HepG2 (cell line): ENCODE data around the gene TXNRD2. TPM values are rescaled to one million over a fixed set of nuclear protein-coding genes. Genes with fewer than 3 reads are reported as not detected.

Experiments
- ATAC-seq: fragments of 200-7000 bp; cut with Tn5 transposase; 3 replicates; pipeline ENCODE4 v1.9.1; 2020; ENCODE audit warnings: mild to moderate bottlenecking, moderate library complexity
- BruUV-seq: library from RNA; stranded (reverse); fragments of 400-500 nt; replicated peaks from 2 replicates; lab custom pipeline; 2021; lab: Mats Ljungman, UMichigan
- CTCF ChIA-PET: fragments of 300-600 bp; formaldehyde crosslinking; extraction: SDS; loops from one replicate; lab custom pipeline; 2021; ENCODE audit warnings: low total read pairs, inconsistent platforms, low intra/inter-chr PET ratio; lab: Yijun Ruan, JAX
- POLR2A ChIA-PET: fragments of 350-600 bp; sonication (Branson Sonifier 250); formaldehyde crosslinking; loops from one replicate; lab custom pipeline; 2020; ENCODE audit warnings: antibody characterized with exemption, inconsistent platforms; lab: Yijun Ruan, JAX
- DNase-seq: peaks from one replicate; pipeline ENCODE4 v3.0.0-alpha.2; 2015; ENCODE audit warnings: low spot score
- FAIRE-seq: peaks from 3 replicates; lab custom pipeline; 2011; peaks lifted over from hg19 to GRCh38; lab: Jason Lieb, UNC
- H2AFZ ChIP-seq: one replicate; pipeline ENCODE4 v1.6.1; 2011; ENCODE audit warnings: low read length, inconsistent platforms
- H3K27ac ChIP-seq: fragments of 300-600 bp; 3 replicates; pipeline ENCODE4 v1.8.0; 2011; ENCODE audit warnings: mixed run types, mild to moderate bottlenecking, mixed read lengths, low read length, inconsistent platforms; ENCODE audit not compliant: insufficient read depth; ENCODE audit errors: extremely low read length
- H3K27me3 ChIP-seq, 2 experiments: fragments of 200-600 bp in 1 of 2; 2 replicates in 1 of 2; 3 replicates in 1 of 2; pipeline versions ENCODE4 v1.6.0 to v1.8.0; 2011; ENCODE audit warnings: low read length in 2 of 2, mild to moderate bottlenecking in 2 of 2, moderate library complexity in 2 of 2, inconsistent platforms in 1 of 2; ENCODE audit not compliant: insufficient read depth in 2 of 2, control insufficient read depth in 1 of 2
- H3K36me3 ChIP-seq, 2 experiments: fragments of 200-600 bp in 1 of 2; replicated peaks in 1 of 2; 2 replicates in 1 of 2; 3 replicates in 1 of 2; pipeline versions ENCODE4 v1.5.1 to v1.8.0; 2011; ENCODE audit warnings: low read length in 2 of 2, inconsistent platforms in 1 of 2; ENCODE audit not compliant: insufficient read depth in 2 of 2, control insufficient read depth in 1 of 2
- H3K4me1 ChIP-seq: 2 replicates; pipeline ENCODE4 v1.5.1; 2012; ENCODE audit warnings: low read length, inconsistent platforms; ENCODE audit not compliant: insufficient read depth
- H3K4me2 ChIP-seq: 2 replicates; pipeline ENCODE4 v1.6.0; 2011; ENCODE audit warnings: low read depth, low read length, inconsistent platforms
- H3K4me3 ChIP-seq, 3 experiments: fragments of 200-600 bp in 1 of 3; sonication (generic), shearing (Covaris generic) in 1 of 3; replicated peaks in 1 of 3; 2 replicates each; pipeline ENCODE4 v1.5.1; 2011 to 2016; ENCODE audit warnings: low read length in 3 of 3, inconsistent platforms in 2 of 3, low read depth in 2 of 3, mild to moderate bottlenecking in 2 of 3, control low read depth in 1 of 3, mixed read lengths in 1 of 3; ENCODE audit not compliant: insufficient read depth in 1 of 3
- H3K79me2 ChIP-seq: one replicate; pipeline ENCODE4 v1.6.1; 2011; ENCODE audit warnings: low read length, inconsistent platforms; ENCODE audit not compliant: insufficient read depth
- H3K9ac ChIP-seq: 2 replicates; pipeline ENCODE4 v1.6.0; 2011; ENCODE audit warnings: mild to moderate bottlenecking, low read depth, low read length, inconsistent platforms; ENCODE audit not compliant: insufficient read depth
- H3K9me3 ChIP-seq: 2 replicates; pipeline ENCODE4 v1.5.1; 2012; ENCODE audit warnings: mild to moderate bottlenecking, low read length
- H4K20me1 ChIP-seq: 2 replicates; pipeline ENCODE4 v1.6.0; 2011; ENCODE audit warnings: inconsistent platforms, mild to moderate bottlenecking, low read length, moderate library complexity; ENCODE audit not compliant: insufficient read depth
- JDP2 ChIP-seq: sonication (generic); formaldehyde crosslinking; IDR thresholded peaks from 2 replicates; pipeline ENCODE4 v1.8.1; 2022; ENCODE audit warnings: missing genetic modification reagents, borderline replicate concordance
- JUN ChIP-seq: sonication (generic); formaldehyde crosslinking; IDR thresholded peaks from 2 replicates; pipeline ENCODE4 v1.4.0; 2020; ENCODE audit warnings: mild to moderate bottlenecking, missing genetic modification reagents
- KLF12 ChIP-seq: sonication (generic); formaldehyde crosslinking; IDR thresholded peaks from 2 replicates; pipeline ENCODE4 v1.4.0; 2020; ENCODE audit warnings: missing genetic modification reagents, borderline replicate concordance
- MYC ChIP-seq: sonication (generic); formaldehyde crosslinking; IDR thresholded peaks from 2 replicates; pipeline ENCODE4 v1.9.0; 2021; ENCODE audit warnings: missing genetic modification reagents, borderline replicate concordance
- MZF1 ChIP-seq: sonication (generic); formaldehyde crosslinking; IDR thresholded peaks from 2 replicates; pipeline ENCODE4 v1.8.1; 2023; ENCODE audit warnings: mild to moderate bottlenecking, missing genetic modification reagents, borderline replicate concordance
- NFKBIZ ChIP-seq: IDR thresholded peaks from 2 replicates; pipeline ENCODE4 v1.6.1; 2018; ENCODE audit warnings: missing genetic modification reagents, missing compliant biosample characterization
- NR2F6 ChIP-seq, 2 experiments: IDR thresholded peaks; 2 replicates each; pipeline ENCODE4 v1.6.1; 2016; ENCODE audit warnings: antibody characterized with exemption in 1 of 2, mild to moderate bottlenecking in 1 of 2
- RBFOX2 ChIP-seq: fragments of 200-400 bp; formaldehyde crosslinking; IDR thresholded peaks from 2 replicates; pipeline ENCODE4 v1.6.1; 2017; ENCODE audit warnings: low read depth, mild to moderate bottlenecking, low read length
- SCMH1 ChIP-seq: sonication (generic); formaldehyde crosslinking; IDR thresholded peaks from 2 replicates; pipeline ENCODE4 v1.9.0; 2021; ENCODE audit warnings: missing genetic modification reagents, mild to moderate bottlenecking, borderline replicate concordance
- SRSF9 ChIP-seq: fragments of 200-400 bp; formaldehyde crosslinking; IDR thresholded peaks from 2 replicates; pipeline ENCODE4 v1.6.1; 2018; ENCODE audit warnings: borderline replicate concordance, mild to moderate bottlenecking, low read depth, low read length; ENCODE audit not compliant: insufficient read depth, poor library complexity, severe bottlenecking
- TAF15 ChIP-seq: fragments of 200-400 bp; formaldehyde crosslinking; IDR thresholded peaks from one replicate; pipeline ENCODE4 v1.6.1; 2018; ENCODE audit warnings: mild to moderate bottlenecking, low read depth, low read length; ENCODE audit not compliant: poor library complexity, severe bottlenecking
- ZBTB38 ChIP-seq: sonication (generic); formaldehyde crosslinking; IDR thresholded peaks from 2 replicates; pipeline ENCODE4 v1.5.1; 2020; ENCODE audit warnings: mild to moderate bottlenecking, missing genetic modification reagents
- ZNF703 ChIP-seq: sonication (generic); formaldehyde crosslinking; IDR thresholded peaks from 2 replicates; pipeline ENCODE4 v1.5.1; 2020; ENCODE audit warnings: missing genetic modification reagents, mild to moderate bottlenecking, moderate library complexity, borderline replicate concordance
- WGBS: methylation state at CpG from one replicate; pipeline ENCODE4 v1.1.6; 2017; ENCODE audit warnings: low lambda C conversion rate; 5-methylcytosine and 5-hydroxymethylcytosine counted together
- in situ Hi-C: cut with HindIII; loops from 2 replicates; pipeline ENCODE4 v1.10.0; 2017; ENCODE audit warnings: low pct_unique_long_range_greater_than_20kb; ENCODE audit not compliant: extremely low pct_ligation_motif_present
- intact Hi-C: fragments of 100-400 bp; cut with micrococcal nuclease; formaldehyde crosslinking; loops from one replicate; pipeline ENCODE4 v1.10.0; 2022; ENCODE audit not compliant: unreplicated experiment
- polyA plus RNA-seq, 8 experiments: library from polyadenylated mRNA; depleted of rRNA in 3 of 8; stranded (reverse) in 7 of 8; unstranded in 1 of 8; fragments of >200 nt; fragmentation: Illumina TruSeq in 4 of 8; extraction: Trizol in 4 of 8; gene quantifications; 2 replicates each; pipeline versions ENCODE4 v1.2.1 to v1.2.3, GENCODE V29; 2011 to 2016; ENCODE audit warnings: low read depth in 4 of 8, missing spikeins in 1 of 8, mixed read lengths in 1 of 8; ENCODE audit not compliant: insufficient read depth in 1 of 8
- total RNA-seq, 5 experiments: library from RNA; depleted of rRNA; stranded (reverse); fragments of >200 nt; fragmentation: Illumina TruSeq; extraction: Trizol; gene quantifications; 2 replicates each; pipeline ENCODE4 v1.2.3, GENCODE V29; 2016; ENCODE audit warnings: low read depth in 1 of 5
- TF ChIP-seq, protein P1 (sequence below): sonication (generic); formaldehyde crosslinking; IDR thresholded peaks from 2 replicates; pipeline ENCODE4 v1.9.0; 2021; ENCODE audit warnings: missing genetic modification reagents, borderline replicate concordance
- TF ChIP-seq, protein P2 (sequence below): sonication (generic); formaldehyde crosslinking; IDR thresholded peaks from 2 replicates; pipeline ENCODE4 v1.5.0; 2020; ENCODE audit warnings: mild to moderate bottlenecking, missing genetic modification reagents, moderate library complexity
- TF ChIP-seq, protein P3 (sequence below): sonication (generic); formaldehyde crosslinking; IDR thresholded peaks from 2 replicates; pipeline ENCODE4 v1.4.0; 2020; ENCODE audit warnings: missing genetic modification reagents, mild to moderate bottlenecking, borderline replicate concordance
- TF ChIP-seq, protein P4 (sequence below): sonication (generic); formaldehyde crosslinking; IDR thresholded peaks from 2 replicates; pipeline ENCODE4 v1.4.0; 2020; ENCODE audit warnings: missing genetic modification reagents; ENCODE audit errors: not compliant biosample characterization

The TXNRD2 gene
- total and polyA plus RNA-seq, 2 of the 13 experiments (the other 11 are each of a cell fraction or from before 2014, with no cell fraction given): 17.5 to 18.6 TPM

DNA sequence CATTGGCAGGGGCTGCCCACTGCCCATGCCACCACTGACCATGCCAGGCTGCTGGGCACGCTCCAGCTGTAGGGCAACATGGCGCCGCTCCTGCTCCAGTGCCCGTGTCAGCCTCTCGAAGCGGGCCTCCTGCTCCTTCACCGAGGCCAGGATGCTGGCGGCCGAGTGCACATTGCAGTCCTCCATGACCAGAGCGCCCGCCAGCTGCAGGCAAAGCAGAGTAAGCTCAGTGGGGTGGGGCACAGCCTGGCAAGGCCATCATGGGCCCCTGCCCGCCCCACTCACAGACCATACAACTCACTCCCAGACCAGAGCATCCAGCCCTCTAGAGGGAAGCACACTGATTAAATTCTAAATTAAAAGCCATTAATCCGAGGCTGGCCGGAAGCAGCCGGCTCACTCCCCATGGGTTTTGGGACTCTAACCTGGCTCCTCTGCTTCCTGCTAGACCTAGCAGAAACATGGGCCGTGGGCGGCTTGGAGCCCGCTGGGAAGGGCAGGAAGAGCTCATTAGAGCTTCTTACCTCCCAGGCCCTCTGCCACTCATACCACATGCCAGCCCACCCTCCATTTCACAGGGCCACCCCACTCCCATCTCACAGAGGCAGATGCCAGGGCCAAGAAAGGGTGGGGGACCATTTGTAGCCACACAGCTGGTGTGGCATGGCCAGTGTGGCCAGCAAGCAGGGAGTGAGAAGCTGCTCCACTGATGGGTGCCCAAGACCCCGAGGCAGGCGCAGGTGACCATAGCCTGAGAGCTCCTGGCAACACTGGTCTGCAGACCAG lies 49.2 kb upstream of the TXNRD2 start:
- Histone ChIP-seq H3K4me3 (no peak overlapping the region), H3K27ac (no peak overlapping the region), H3K9ac (no peak overlapping the region), H3K27me3 (no peaks in the 10 kb centered on the region), H3K9me3 (no peaks in the 10 kb centered on the region), H3K4me2 (no peak overlapping the region), H3K36me3 (no peaks in the 10 kb centered on the region; a peak in 1 of 5 replicates), H2AFZ (no peak overlapping the region), H4K20me1 (peaks cover 5% of the 10 kb centered on the region; the same call in 1 of the 2 replicates), H3K79me2 (no peaks in the 10 kb centered on the region), H3K4me1 (peaks cover 14% of the 10 kb centered on the region)
- POLR2A ChIA-PET: no interaction called here
- no TSS peak for BruUV-seq
- no peak for ATAC-seq
- DNase-seq: no peak
- in situ Hi-C loops (no loop called here), intact Hi-C loops (no loop called here)
- no peak for FAIRE-seq
- CTCF ChIA-PET: no interaction called here
- WGBS: 100% methylated on average over 3 of the region's 20 CpGs
- TF ChIP-seq, protein P1, sequence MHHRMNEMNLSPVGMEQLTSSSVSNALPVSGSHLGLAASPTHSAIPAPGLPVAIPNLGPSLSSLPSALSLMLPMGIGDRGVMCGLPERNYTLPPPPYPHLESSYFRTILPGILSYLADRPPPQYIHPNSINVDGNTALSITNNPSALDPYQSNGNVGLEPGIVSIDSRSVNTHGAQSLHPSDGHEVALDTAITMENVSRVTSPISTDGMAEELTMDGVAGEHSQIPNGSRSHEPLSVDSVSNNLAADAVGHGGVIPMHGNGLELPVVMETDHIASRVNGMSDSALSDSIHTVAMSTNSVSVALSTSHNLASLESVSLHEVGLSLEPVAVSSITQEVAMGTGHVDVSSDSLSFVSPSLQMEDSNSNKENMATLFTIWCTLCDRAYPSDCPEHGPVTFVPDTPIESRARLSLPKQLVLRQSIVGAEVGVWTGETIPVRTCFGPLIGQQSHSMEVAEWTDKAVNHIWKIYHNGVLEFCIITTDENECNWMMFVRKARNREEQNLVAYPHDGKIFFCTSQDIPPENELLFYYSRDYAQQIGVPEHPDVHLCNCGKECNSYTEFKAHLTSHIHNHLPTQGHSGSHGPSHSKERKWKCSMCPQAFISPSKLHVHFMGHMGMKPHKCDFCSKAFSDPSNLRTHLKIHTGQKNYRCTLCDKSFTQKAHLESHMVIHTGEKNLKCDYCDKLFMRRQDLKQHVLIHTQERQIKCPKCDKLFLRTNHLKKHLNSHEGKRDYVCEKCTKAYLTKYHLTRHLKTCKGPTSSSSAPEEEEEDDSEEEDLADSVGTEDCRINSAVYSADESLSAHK (CRISPR knock-in tag): no peak
- TF ChIP-seq JUN (CRISPR knock-in tag): no peak
- TF ChIP-seq, protein P2, sequence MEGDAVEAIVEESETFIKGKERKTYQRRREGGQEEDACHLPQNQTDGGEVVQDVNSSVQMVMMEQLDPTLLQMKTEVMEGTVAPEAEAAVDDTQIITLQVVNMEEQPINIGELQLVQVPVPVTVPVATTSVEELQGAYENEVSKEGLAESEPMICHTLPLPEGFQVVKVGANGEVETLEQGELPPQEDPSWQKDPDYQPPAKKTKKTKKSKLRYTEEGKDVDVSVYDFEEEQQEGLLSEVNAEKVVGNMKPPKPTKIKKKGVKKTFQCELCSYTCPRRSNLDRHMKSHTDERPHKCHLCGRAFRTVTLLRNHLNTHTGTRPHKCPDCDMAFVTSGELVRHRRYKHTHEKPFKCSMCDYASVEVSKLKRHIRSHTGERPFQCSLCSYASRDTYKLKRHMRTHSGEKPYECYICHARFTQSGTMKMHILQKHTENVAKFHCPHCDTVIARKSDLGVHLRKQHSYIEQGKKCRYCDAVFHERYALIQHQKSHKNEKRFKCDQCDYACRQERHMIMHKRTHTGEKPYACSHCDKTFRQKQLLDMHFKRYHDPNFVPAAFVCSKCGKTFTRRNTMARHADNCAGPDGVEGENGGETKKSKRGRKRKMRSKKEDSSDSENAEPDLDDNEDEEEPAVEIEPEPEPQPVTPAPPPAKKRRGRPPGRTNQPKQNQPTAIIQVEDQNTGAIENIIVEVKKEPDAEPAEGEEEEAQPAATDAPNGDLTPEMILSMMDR (CRISPR knock-in tag): no peak
- no peak for TF ChIP-seq ZNF703 (CRISPR knock-in tag)
- TF ChIP-seq, protein P3, sequence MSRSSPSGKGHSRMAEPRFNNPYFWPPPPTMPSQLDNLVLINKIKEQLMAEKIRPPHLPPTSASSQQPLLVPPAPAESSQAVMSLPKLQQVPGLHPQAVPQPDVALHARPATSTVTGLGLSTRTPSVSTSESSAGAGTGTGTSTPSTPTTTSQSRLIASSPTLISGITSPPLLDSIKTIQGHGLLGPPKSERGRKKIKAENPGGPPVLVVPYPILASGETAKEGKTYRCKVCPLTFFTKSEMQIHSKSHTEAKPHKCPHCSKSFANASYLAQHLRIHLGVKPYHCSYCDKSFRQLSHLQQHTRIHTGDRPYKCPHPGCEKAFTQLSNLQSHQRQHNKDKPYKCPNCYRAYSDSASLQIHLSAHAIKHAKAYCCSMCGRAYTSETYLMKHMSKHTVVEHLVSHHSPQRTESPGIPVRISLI (CRISPR knock-in tag): no peak
- no peak for TF ChIP-seq ZBTB38
- no peak for TF ChIP-seq KLF12 (CRISPR knock-in tag)
- no peak for TF ChIP-seq TAF15
- no peak for TF ChIP-seq JDP2 (CRISPR knock-in tag)
- no peak for TF ChIP-seq RBFOX2
- no peak for TF ChIP-seq SRSF9
- no peak for TF ChIP-seq MZF1 (CRISPR knock-in tag)
- no peak for TF ChIP-seq NFKBIZ (CRISPR knock-in tag)
- no peak for TF ChIP-seq NR2F6 (IDR thresholded peaks at IDR 0.05)
- no peak for TF ChIP-seq NR2F6 (CRISPR knock-in tag; IDR thresholded peaks at IDR 0.05)
- no peak for TF ChIP-seq SCMH1 (CRISPR knock-in tag)
- TF ChIP-seq, protein P4, sequence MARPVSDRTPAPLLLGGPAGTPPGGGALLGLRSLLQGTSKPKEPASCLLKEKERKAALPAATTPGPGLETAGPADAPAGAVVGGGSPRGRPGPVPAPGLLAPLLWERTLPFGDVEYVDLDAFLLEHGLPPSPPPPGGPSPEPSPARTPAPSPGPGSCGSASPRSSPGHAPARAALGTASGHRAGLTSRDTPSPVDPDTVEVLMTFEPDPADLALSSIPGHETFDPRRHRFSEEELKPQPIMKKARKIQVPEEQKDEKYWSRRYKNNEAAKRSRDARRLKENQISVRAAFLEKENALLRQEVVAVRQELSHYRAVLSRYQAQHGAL (CRISPR knock-in tag): no peak
- TF ChIP-seq MYC: no peak
